HG03460 (cell line): ENCODE results near the gene UBL4B.

Source experiments
- ATAC-seq: cut with Tn5 transposase; IDR thresholded peaks from one replicate; pipeline ENCODE4 v1.9.1; 2021; ENCODE audit not compliant: unreplicated experiment

The UBL4B gene

GRCh38 chr1:110112656-110113055 is 413 bp downstream of the UBL4B start:
- ATAC-seq = no peak

GRCh38 chr1:110113551-110113950 is 1.3 kb downstream of the UBL4B start:
- no peak for ATAC-seq

GRCh38 chr1:110114173-110114572 is 1.9 kb downstream of the UBL4B start:
- no peak for ATAC-seq

- no peak for ATAC-seq
Observed at GRCh38 chr1:110114784-110115183, 2.5 kb downstream of the UBL4B start.

GRCh38 chr1:110118636-110119396 is 6.6 kb downstream of the UBL4B start:
- no peak for ATAC-seq

GRCh38 chr1:110119843-110120242 is 7.6 kb downstream of the UBL4B start:
- no peak for ATAC-seq

- no peak for ATAC-seq
Observed at GRCh38 chr1:110120960-110121561, 8.8 kb downstream of the UBL4B start.

- no peak for ATAC-seq
Observed at GRCh38 chr1:110123224-110123623, 11.0 kb downstream of the UBL4B start.

GRCh38 chr1:110125810-110126209 is 13.6 kb downstream of the UBL4B start:
- ATAC-seq = no peak

- ATAC-seq = no peak
Observed at GRCh38 chr1:110130113-110130591, 17.9 kb downstream of the UBL4B start.

- ATAC-seq = no peak
Observed at GRCh38 chr1:110130989-110131388, 18.7 kb downstream of the UBL4B start.

- ATAC-seq = no peak
Observed at GRCh38 chr1:110132682-110133081, 20.4 kb downstream of the UBL4B start.

- ATAC-seq = no peak
Observed at GRCh38 chr1:110133436-110133835, 21.2 kb downstream of the UBL4B start.

- ATAC-seq = no peak
Observed at GRCh38 chr1:110134050-110134595, 21.9 kb downstream of the UBL4B start.

- ATAC-seq = no peak
Observed at GRCh38 chr1:110135246-110135645, 23.0 kb downstream of the UBL4B start.

- ATAC-seq = no peak
Observed at GRCh38 chr1:110135666-110136065, 23.4 kb downstream of the UBL4B start.

- no peak for ATAC-seq
Observed at GRCh38 chr1:110136911-110137310, 24.7 kb downstream of the UBL4B start.

- no peak for ATAC-seq
Observed at GRCh38 chr1:110138956-110139355, 26.7 kb downstream of the UBL4B start.

GRCh38 chr1:110144366-110144765 is 32.1 kb downstream of the UBL4B start:
- ATAC-seq = no peak

GRCh38 chr1:110148961-110149360 is 36.7 kb downstream of the UBL4B start:
- no peak for ATAC-seq

- no peak for ATAC-seq
Observed at GRCh38 chr1:110150330-110151174, 38.3 kb downstream of the UBL4B start, which contains the start of gene SLC6A17. SLC6A17 (plus strand) TSS chr1:110150494; CDS start chr1:110166930, 16,436 bp downstream.
